Activated CD4-positive, alpha-beta T cell treated with anti-CD3 and anti-CD28 coated beads, Interleukin-2, amount 50 U/mL, for 4 hours (primary cell): ENCODE measurements around the gene AGRP.
"Not testable (repeated sequence)": the region's sequence is repeated elsewhere in the genome, so short reads cannot be mapped to it uniquely, and the experiment has no call there.

Source experiments
- DNase-seq, 2 experiments: peaks; one replicate each; pipeline ENCODE4 v3.0.0-alpha.2; 2020

AGRP gene

GRCh38 chr16:67483150-67483549 lies at the start of gene AGRP:
Gene AGRP, minus strand, starts transcription at chr16:67483547. Its CDS starts 149 bp downstream, at chr16:67483398.
- DNase-seq: no peak

GRCh38 chr16:67531247-67531646 lies 47.9 kb upstream of the AGRP start:
- DNase-seq: no peak

- DNase-seq: no peak
Observed at GRCh38 chr16:67530013-67530939, 46.9 kb upstream of the AGRP start.

- DNase-seq: no peak
Observed at GRCh38 chr16:67529582-67530012, 46.2 kb upstream of the AGRP start.

- no peak for DNase-seq
Observed at GRCh38 chr16:67528870-67529581, 45.7 kb upstream of the AGRP start.

GRCh38 chr16:67528222-67528869 lies 45.0 kb upstream of the AGRP start, which contains the start of gene RIPOR1:
Gene RIPOR1, plus strand, starts transcription at chr16:67528829. Its CDS starts 9,618 bp downstream, at chr16:67538447.
- DNase-seq: peak; percentile 24 to 30

GRCh38 chr16:67526149-67526791 lies 42.9 kb upstream of the AGRP start:
- no peak for DNase-seq

GRCh38 chr16:67525176-67525860 lies 42.0 kb upstream of the AGRP start:
- DNase-seq: no peak

GRCh38 chr16:67521095-67521804 lies 37.9 kb upstream of the AGRP start:
- DNase-seq: peak; percentile 98 to 99

- no peak for DNase-seq
Observed at GRCh38 chr16:67519242-67519641, 35.9 kb upstream of the AGRP start.

GRCh38 chr16:67518676-67519075 lies 35.3 kb upstream of the AGRP start:
- no peak for DNase-seq

- DNase-seq: no peak
Observed at GRCh38 chr16:67517661-67518423, 34.5 kb upstream of the AGRP start.

- DNase-seq: no peak
Observed at GRCh38 chr16:67517155-67517445, 33.8 kb upstream of the AGRP start.

- no peak for DNase-seq
Observed at GRCh38 chr16:67516296-67517154, 33.2 kb upstream of the AGRP start.

- DNase-seq: peak; percentile 80
Observed at GRCh38 chr16:67514382-67514828, 31.1 kb upstream of the AGRP start.

- DNase-seq: not testable (repeated sequence)
Observed at GRCh38 chr16:67513892-67514291, 30.5 kb upstream of the AGRP start.

- no peak for DNase-seq
Observed at GRCh38 chr16:67509016-67509415, 25.7 kb upstream of the AGRP start.

- DNase-seq: no peak
Observed at GRCh38 chr16:67506468-67506867, 23.1 kb upstream of the AGRP start.
